ENCODE results near the gene PABPC3. TPM values are rescaled to one million over a fixed set of nuclear protein-coding genes. Genes with fewer than 3 reads are reported as not detected.
A peak's percentile ranks its signal among the peaks of the same experiment; 100 is the strongest.

PABPC3 gene
- total and polyA plus RNA-seq, 2 of the 8 experiments (the other 6 are each of a cell fraction or from before 2014, with no cell fraction given): 0.18 to 0.48 TPM

GRCh38 chr13:25046274-25046984, 49.5 kb upstream of the PABPC3 start (continued):
- no peak for TF ChIP-seq RBBP5 (IDR thresholded peaks at IDR 0.05; ENCODE audit: borderline replicate concordance, low read depth, low read length)
- TF ChIP-seq, protein P1, sequence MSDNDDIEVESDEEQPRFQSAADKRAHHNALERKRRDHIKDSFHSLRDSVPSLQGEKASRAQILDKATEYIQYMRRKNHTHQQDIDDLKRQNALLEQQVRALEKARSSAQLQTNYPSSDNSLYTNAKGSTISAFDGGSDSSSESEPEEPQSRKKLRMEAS (IDR thresholded peaks at IDR 0.05): peak; percentile 52
- TF ChIP-seq PHF8 (conservative IDR thresholded peaks at IDR 0.05; ENCODE audit: low read depth, low read length): no peak
- no peak for TF ChIP-seq POU5F1 (IDR thresholded peaks at IDR 0.05; ENCODE audit: low read depth, low read length)
- TF ChIP-seq SRF (IDR thresholded peaks at IDR 0.05; ENCODE audit: low read depth, low read length): no peak
- no peak for TF ChIP-seq TBP (IDR thresholded peaks at IDR 0.05; ENCODE audit: low read depth, low read length)
- TF ChIP-seq BACH1 (IDR thresholded peaks at IDR 0.05; ENCODE audit: low read length): no peak
